GM12891 (cell line): ENCODE data around the gene CCSER1.
"Not testable (repeated sequence)": the region's sequence is repeated elsewhere in the genome, so short reads cannot be mapped to it uniquely, and the experiment has no call there.

Experiments
- DNase-seq: peaks from one replicate; pipeline ENCODE4 v3.0.0; 2011; ENCODE audit warnings: low spot score; ENCODE audit not compliant: insufficient read length
- FAIRE-seq: peaks from 2 replicates; lab custom pipeline; 2011; peaks lifted over from hg19 to GRCh38; lab: Jason Lieb, UNC
- PAX5 ChIP-seq: IDR thresholded peaks from 2 replicates; pipeline ENCODE4 v1.6.1; 2011; ENCODE audit warnings: low read length, moderate library complexity, mild to moderate bottlenecking; ENCODE audit not compliant: insufficient read depth, severe bottlenecking
- POLR2A ChIP-seq: IDR thresholded peaks from 2 replicates; pipeline ENCODE4 v1.6.1; 2011; ENCODE audit warnings: low read depth, low read length, control low read depth
- POLR2AphosphoS5 ChIP-seq: IDR thresholded peaks from 2 replicates; pipeline ENCODE4 v1.6.1; 2011; ENCODE audit warnings: low read depth, low read length, control low read depth
- POU2F2 ChIP-seq: IDR thresholded peaks from 2 replicates; pipeline ENCODE4 v1.6.1; 2011; ENCODE audit warnings: low read depth, mild to moderate bottlenecking, control low read depth, low read length, moderate library complexity
- SPI1 ChIP-seq: IDR thresholded peaks from 2 replicates; pipeline ENCODE4 v1.6.1; 2011; ENCODE audit warnings: low read depth, low read length, control low read depth
- TAF1 ChIP-seq: IDR thresholded peaks from 2 replicates; pipeline ENCODE4 v1.6.1; 2011; ENCODE audit warnings: low read depth, low read length, control low read depth

CCSER1 gene

GRCh38 chr4:91600301-91600700 lies 1473.1 kb downstream of the CCSER1 start:
- no peak for TF ChIP-seq TAF1
- TF ChIP-seq POLR2AphosphoS5 = no peak
- no peak for TF ChIP-seq PAX5
- TF ChIP-seq POU2F2 = no peak
- no peak for TF ChIP-seq SPI1
- TF ChIP-seq POLR2A = no peak
- FAIRE-seq (no peak), DNase-seq (no peak)

- TF ChIP-seq TAF1 (no peak), POLR2A (no peak), POU2F2 (no peak)
- DNase-seq = no peak
- FAIRE-seq = no peak
These were observed 1474.2 kb downstream of the CCSER1 start for GRCh38 chr4:91601401-91601800.

GRCh38 chr4:91611782-91612181 lies 1484.6 kb downstream of the CCSER1 start:
- no peak for FAIRE-seq
- TF ChIP-seq PAX5 (no peak), POU2F2 (no peak), SPI1 (no peak), TAF1 (no peak), POLR2A (no peak), POLR2AphosphoS5 (no peak)
- DNase-seq = no peak

- no peak for FAIRE-seq
- DNase-seq = no peak
- TF ChIP-seq POLR2AphosphoS5 = no peak
- no peak for TF ChIP-seq SPI1
- no peak for TF ChIP-seq POLR2A
- TF ChIP-seq TAF1 = no peak
- no peak for TF ChIP-seq PAX5
- no peak for TF ChIP-seq POU2F2
These were observed 1493.8 kb downstream of the CCSER1 start for GRCh38 chr4:91620952-91621351.

GRCh38 chr4:91621446-91621845 lies 1494.3 kb downstream of the CCSER1 start:
- TF ChIP-seq PAX5 (no peak), POLR2AphosphoS5 (no peak), POLR2A (no peak), SPI1 (no peak), TAF1 (no peak), POU2F2 (no peak)

GRCh38 chr4:91622925-91623602 lies 1495.9 kb downstream of the CCSER1 start:
- no peak for DNase-seq
- FAIRE-seq = no peak
- no peak for TF ChIP-seq SPI1
- TF ChIP-seq POU2F2 = no peak
- no peak for TF ChIP-seq POLR2AphosphoS5
- no peak for TF ChIP-seq POLR2A
- no peak for TF ChIP-seq TAF1
- TF ChIP-seq PAX5 = no peak

More at GRCh38 chr4:91621446-91621845, 1494.3 kb downstream of the CCSER1 start:
- FAIRE-seq (no peak), DNase-seq (no peak)

- FAIRE-seq, DNase-seq: not testable (repeated sequence)
These were observed 1496.4 kb downstream of the CCSER1 start for GRCh38 chr4:91623603-91623967.

- no peak for DNase-seq
- TF ChIP-seq PAX5 (no peak), SPI1 (no peak), TAF1 (no peak), POU2F2 (no peak)
- no peak for FAIRE-seq
These were observed 1502.9 kb downstream of the CCSER1 start for GRCh38 chr4:91630054-91630453.

- no peak for DNase-seq
- no peak for FAIRE-seq
- TF ChIP-seq PAX5 = no peak
These were observed 1503.6 kb downstream of the CCSER1 start for GRCh38 chr4:91630764-91631163.

- DNase-seq = no peak
- TF ChIP-seq SPI1 (no peak), POLR2A (no peak), POLR2AphosphoS5 (no peak), PAX5 (no peak), TAF1 (no peak), POU2F2 (no peak)
- FAIRE-seq = no peak
These were observed 1504.1 kb downstream of the CCSER1 start for GRCh38 chr4:91631335-91631734.

GRCh38 chr4:91636083-91636482 lies 1508.9 kb downstream of the CCSER1 start:
- FAIRE-seq (no peak), DNase-seq (no peak)
- TF ChIP-seq POLR2A (no peak), POLR2AphosphoS5 (no peak)
